NB4 (cell line): ENCODE data around the gene FANK1.

Source experiments
- DNase-seq: peaks from one replicate; pipeline ENCODE4 v3.0.0; 2010; ENCODE audit warnings: low read depth
- H3K4me3 ChIP-seq: one replicate; pipeline ENCODE4 v1.5.1; 2011; ENCODE audit warnings: mild to moderate bottlenecking, low read depth, low read length, moderate library complexity
- CTCF ChIP-seq: IDR thresholded peaks from one replicate; pipeline ENCODE4 v1.5.1; 2012; ENCODE audit warnings: low read depth, low read length
- MAX ChIP-seq: IDR thresholded peaks from 2 replicates; pipeline ENCODE4 v1.6.1; 2011; ENCODE audit warnings: low read depth, low read length
- MYC ChIP-seq: IDR thresholded peaks from 2 replicates; pipeline ENCODE4 v1.6.1; 2011; ENCODE audit warnings: low read depth, low read length
- POLR2A ChIP-seq: IDR thresholded peaks from 2 replicates; pipeline ENCODE4 v1.6.1; 2011; ENCODE audit warnings: mild to moderate bottlenecking; ENCODE audit not compliant: insufficient read length; ENCODE audit errors: extremely low read depth

FANK1 gene

GRCh38 chr10:125992254-125992653, 95.9 kb downstream of the FANK1 start:
- no peak for DNase-seq
- no peak for TF ChIP-seq MAX
- TF ChIP-seq CTCF, result no peak
- TF ChIP-seq POLR2A, result no peak
- no peak for TF ChIP-seq MYC
- no peak overlapping the region for H3K4me3 ChIP-seq

- no peak for TF ChIP-seq MAX
- no peak for TF ChIP-seq MYC
- TF ChIP-seq POLR2A, result no peak
- no peak for TF ChIP-seq CTCF
- no peak overlapping the region for H3K4me3 ChIP-seq
- DNase-seq, result no peak
Measured at GRCh38 chr10:125994601-125995000, 98.2 kb downstream of the FANK1 start.

GRCh38 chr10:125995726-125996304, 99.5 kb downstream of the FANK1 start:
- no peak overlapping the region for H3K4me3 ChIP-seq
- no peak for DNase-seq
- TF ChIP-seq MYC (no peak), POLR2A (no peak), CTCF (no peak), MAX (no peak)

GRCh38 chr10:125997586-125997985, 101.2 kb downstream of the FANK1 start:
- no peak for TF ChIP-seq MYC
- TF ChIP-seq MAX, result no peak
- TF ChIP-seq CTCF, result no peak
- no peak for TF ChIP-seq POLR2A
- no peak overlapping the region for H3K4me3 ChIP-seq
- no peak for DNase-seq

- no peak overlapping the region for H3K4me3 ChIP-seq
- TF ChIP-seq CTCF (no peak), POLR2A (no peak), MAX (no peak), MYC (no peak)
- no peak for DNase-seq
Measured at GRCh38 chr10:125999694-126000093, 103.3 kb downstream of the FANK1 start.
